OCI-LY7 (cell line): Measurements from ENCODE around the gene MORN1. TPM values are rescaled to one million over a fixed set of nuclear protein-coding genes. Genes with fewer than 3 reads are reported as not detected.

Source experiments
- BruUV-seq: library from RNA; stranded (reverse); fragments of 400-500 nt; replicated peaks from 2 replicates; lab custom pipeline; 2021; lab: Mats Ljungman, UMichigan
- CTCF ChIA-PET: fragments of 300-600 bp; sonication (Branson Sonifier 250); formaldehyde crosslinking; loops from one replicate; lab custom pipeline; 2022; ENCODE audit warnings: antibody characterized with exemption; ENCODE audit not compliant: unreplicated experiment; lab: Charles Lee
- POLR2A ChIA-PET: fragments of 300-600 bp; sonication (Branson Sonifier 250); formaldehyde crosslinking; loops from one replicate; lab custom pipeline; 2022; ENCODE audit warnings: antibody characterized with exemption; lab: Charles Lee
- DNase-seq: peaks from one replicate; pipeline ENCODE4 v3.0.0-alpha.2; 2015; ENCODE audit warnings: low spot score
- H2AFZ ChIP-seq: fragments of 200-600 bp; sonication (generic), shearing (Covaris generic); 2 replicates; pipeline ENCODE4 v1.6.1; 2014; ENCODE audit warnings: mild to moderate bottlenecking, antibody characterized with exemption, low read length, moderate library complexity
- H3K27ac ChIP-seq: fragments of 200-600 bp; sonication (generic); 2 replicates; pipeline ENCODE4 v1.5.1; 2014; ENCODE audit warnings: mixed run types, low read depth, mild to moderate bottlenecking, moderate library complexity, low read length, inconsistent platforms; ENCODE audit not compliant: poor library complexity, severe bottlenecking
- H3K36me3 ChIP-seq: fragments of 200-600 bp; sonication (generic); 2 replicates; pipeline ENCODE4 v1.6.1; 2014; ENCODE audit warnings: mild to moderate bottlenecking, antibody characterized with exemption, low read length, moderate library complexity, mixed read lengths; ENCODE audit not compliant: insufficient read depth
- H3K4me1 ChIP-seq: fragments of 200-600 bp; sonication (generic); 2 replicates; pipeline ENCODE4 v1.5.1; 2014; ENCODE audit warnings: mild to moderate bottlenecking, low read length; ENCODE audit not compliant: insufficient read depth, poor library complexity, severe bottlenecking
- H3K4me2 ChIP-seq: fragments of 200-600 bp; sonication (generic); 2 replicates; pipeline ENCODE4 v1.6.1; 2014; ENCODE audit warnings: mild to moderate bottlenecking, low read length
- H3K4me3 ChIP-seq: fragments of 200-600 bp; sonication (generic); 2 replicates; pipeline ENCODE4 v1.5.1; 2014; ENCODE audit warnings: mild to moderate bottlenecking, low read depth, low read length; ENCODE audit not compliant: poor library complexity, severe bottlenecking
- H3K79me2 ChIP-seq: fragments of 200-600 bp; sonication (generic); 2 replicates; pipeline ENCODE4 v1.6.1; 2016; ENCODE audit warnings: low read depth, mild to moderate bottlenecking, low read length, moderate library complexity, mixed read lengths; ENCODE audit not compliant: insufficient read depth
- H3K9me2 ChIP-seq: fragments of 200-600 bp; sonication (generic); 2 replicates; pipeline ENCODE4 v1.6.1; 2016; ENCODE audit warnings: mild to moderate bottlenecking, low read length, mixed read lengths; ENCODE audit not compliant: insufficient read depth
- H3K9me3 ChIP-seq: fragments of 200-600 bp; sonication (generic); 2 replicates; pipeline ENCODE4 v1.6.1; 2014; ENCODE audit warnings: mild to moderate bottlenecking, mixed run types, low read length, mixed read lengths
- H4K20me1 ChIP-seq: fragments of 200-600 bp; sonication (generic); 2 replicates; pipeline ENCODE4 v1.6.1; 2014; ENCODE audit warnings: mild to moderate bottlenecking, antibody characterized with exemption, low read length, moderate library complexity, mixed read lengths; ENCODE audit not compliant: insufficient read depth
- EZH2phosphoT487 ChIP-seq: fragments of 200-600 bp; sonication (generic); IDR thresholded peaks from 2 replicates; pipeline ENCODE4 v1.6.1; 2018; ENCODE audit warnings: low read depth, borderline replicate concordance, mild to moderate bottlenecking, mixed run types, antibody characterized with exemption, low read length, moderate library complexity, mixed read lengths
- intact Hi-C: fragments of 100-400 bp; cut with micrococcal nuclease; formaldehyde crosslinking; loops from one replicate; pipeline ENCODE4 v1.10.0; 2022; ENCODE audit not compliant: unreplicated experiment
- total RNA-seq, 2 experiments: library from RNA; depleted of rRNA in 1 of 2; stranded (reverse); fragments of >200 nt in 1 of 2; shearing (Covaris generic) in 1 of 2; gene quantifications; 2 replicates each; pipeline ENCODE4 v1.2.3, GENCODE V29; 2014 to 2022
- TF ChIP-seq, protein P1 (sequence below): fragments of 200-600 bp; sonication (generic); conservative IDR thresholded peaks from 2 replicates; pipeline ENCODE4 v1.5.1; 2014; ENCODE audit warnings: mild to moderate bottlenecking, antibody characterized with exemption, low read length, moderate library complexity, mixed read lengths

MORN1 gene
- total RNA-seq, 2 experiments from 2014 or later, result 13.1 to 29.7 TPM

DNA sequence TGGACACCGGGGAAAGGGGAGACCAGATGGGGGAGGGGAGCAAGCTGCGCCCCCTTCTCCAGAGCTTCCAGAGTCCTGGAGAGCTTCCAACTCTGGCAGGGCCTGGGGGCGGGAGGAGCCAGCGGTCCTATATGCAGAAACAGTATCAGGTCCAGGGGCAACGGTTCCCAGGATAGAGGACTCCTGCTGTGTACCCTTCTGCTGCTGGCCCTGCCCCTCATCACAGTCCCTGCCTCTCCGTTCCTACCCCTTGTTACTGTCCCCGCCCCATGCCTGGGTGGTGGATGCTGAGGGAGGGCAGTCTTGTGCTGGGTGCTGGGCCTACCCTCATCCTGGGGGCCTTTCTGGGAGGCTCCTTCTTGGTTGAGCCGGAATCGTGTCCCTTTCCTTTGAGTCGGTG, 40.2 kb upstream of the MORN1 start:
- no peaks in the 10 kb centered on the region for H3K9me3 ChIP-seq
- no peak overlapping the region for H3K27ac ChIP-seq
- H3K79me2 ChIP-seq, result no peaks in the 10 kb centered on the region
- intact Hi-C loops, result loop anchor here (5.0 kb wide), 1 partner anchor 116 kb away; no protein-coding TSS in a partner anchor
- no peaks in the 10 kb centered on the region for H3K36me3 ChIP-seq
- no peak overlapping the region for H3K4me2 ChIP-seq
- H3K4me1 ChIP-seq, result no peaks in the 10 kb centered on the region
- POLR2A ChIA-PET, result no interaction called here
- DNase-seq, result no peak
- H3K9me2 ChIP-seq, result no peaks in the 10 kb centered on the region
- TF ChIP-seq, protein P1, sequence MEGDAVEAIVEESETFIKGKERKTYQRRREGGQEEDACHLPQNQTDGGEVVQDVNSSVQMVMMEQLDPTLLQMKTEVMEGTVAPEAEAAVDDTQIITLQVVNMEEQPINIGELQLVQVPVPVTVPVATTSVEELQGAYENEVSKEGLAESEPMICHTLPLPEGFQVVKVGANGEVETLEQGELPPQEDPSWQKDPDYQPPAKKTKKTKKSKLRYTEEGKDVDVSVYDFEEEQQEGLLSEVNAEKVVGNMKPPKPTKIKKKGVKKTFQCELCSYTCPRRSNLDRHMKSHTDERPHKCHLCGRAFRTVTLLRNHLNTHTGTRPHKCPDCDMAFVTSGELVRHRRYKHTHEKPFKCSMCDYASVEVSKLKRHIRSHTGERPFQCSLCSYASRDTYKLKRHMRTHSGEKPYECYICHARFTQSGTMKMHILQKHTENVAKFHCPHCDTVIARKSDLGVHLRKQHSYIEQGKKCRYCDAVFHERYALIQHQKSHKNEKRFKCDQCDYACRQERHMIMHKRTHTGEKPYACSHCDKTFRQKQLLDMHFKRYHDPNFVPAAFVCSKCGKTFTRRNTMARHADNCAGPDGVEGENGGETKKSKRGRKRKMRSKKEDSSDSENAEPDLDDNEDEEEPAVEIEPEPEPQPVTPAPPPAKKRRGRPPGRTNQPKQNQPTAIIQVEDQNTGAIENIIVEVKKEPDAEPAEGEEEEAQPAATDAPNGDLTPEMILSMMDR, result no peak
- no peak for TF ChIP-seq EZH2phosphoT487
- no TSS peak for BruUV-seq
- no peaks in the 10 kb centered on the region; the same call in 1 of the 2 replicates for H4K20me1 ChIP-seq
- CTCF ChIA-PET, result no interaction called here
- H2AFZ ChIP-seq, result no peak overlapping the region
- H3K4me3 ChIP-seq, result no peak overlapping the region

DNA sequence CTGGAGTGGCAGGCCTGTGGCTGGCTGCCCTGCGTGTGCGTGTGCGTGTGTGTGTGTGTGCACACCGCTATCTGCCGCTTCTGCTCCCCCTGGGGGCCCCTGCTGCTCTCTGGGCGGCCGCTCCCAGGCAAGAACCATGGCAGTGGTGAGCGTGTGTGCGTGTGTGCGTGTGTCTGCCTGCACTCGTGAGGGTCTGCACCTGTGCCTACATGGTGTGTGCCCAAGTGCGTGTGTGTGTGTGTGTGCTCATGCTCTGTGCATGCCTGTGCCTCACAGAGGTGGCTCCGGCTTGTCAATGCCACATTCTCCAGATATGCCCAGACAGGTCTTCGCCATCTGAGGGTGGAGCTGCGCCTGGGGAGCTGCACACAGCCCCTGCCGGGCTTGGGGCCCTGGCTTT, 39.7 kb upstream of the MORN1 start:
- BruUV-seq, result no TSS peak
- no peak for DNase-seq
- no peaks in the 10 kb centered on the region for H3K9me2 ChIP-seq
- TF ChIP-seq, protein P1, result no peak
- no peak overlapping the region for H3K27ac ChIP-seq
- H3K4me1 ChIP-seq, result no peaks in the 10 kb centered on the region
- H4K20me1 ChIP-seq, result no peaks in the 10 kb centered on the region; the same call in 1 of the 2 replicates
- no peak overlapping the region for H3K4me2 ChIP-seq
- no peak overlapping the region for H3K4me3 ChIP-seq
- no peaks in the 10 kb centered on the region for H3K36me3 ChIP-seq
- ChIA-PET CTCF (no interaction called here), POLR2A (no interaction called here)
- intact Hi-C loops, result loop anchor here (5.0 kb wide), 1 partner anchor 116 kb away; no protein-coding TSS in a partner anchor
- no peak overlapping the region for H2AFZ ChIP-seq
- H3K9me3 ChIP-seq, result no peaks in the 10 kb centered on the region
- H3K79me2 ChIP-seq, result no peaks in the 10 kb centered on the region

DNA sequence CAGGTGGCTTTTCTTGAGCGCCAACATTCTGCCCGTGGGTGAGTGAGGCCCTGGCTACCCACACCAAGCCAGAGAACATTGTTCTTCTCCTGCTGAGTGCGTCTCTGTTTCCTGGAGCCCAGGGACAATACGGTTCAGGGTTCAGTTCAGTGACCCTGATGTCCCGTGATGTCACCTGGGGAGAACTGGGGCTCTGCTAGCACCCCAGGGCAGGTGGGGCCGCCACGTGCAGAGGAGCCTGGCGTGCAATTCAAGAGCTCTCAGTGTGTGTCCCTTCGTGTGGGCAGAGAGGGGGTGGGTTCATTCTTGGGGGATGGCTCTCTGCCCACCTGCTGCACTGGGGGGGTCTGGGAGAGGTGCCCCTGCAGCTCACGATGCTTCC, 39.2 kb upstream of the MORN1 start:
- Histone ChIP-seq H3K4me3 (no peak overlapping the region), H3K27ac (no peak overlapping the region), H3K9me3 (no peaks in the 10 kb centered on the region), H3K4me2 (no peak overlapping the region), H3K79me2 (no peaks in the 10 kb centered on the region), H3K4me1 (no peaks in the 10 kb centered on the region), H2AFZ (no peak overlapping the region), H3K9me2 (no peaks in the 10 kb centered on the region), H3K36me3 (no peaks in the 10 kb centered on the region), H4K20me1 (no peaks in the 10 kb centered on the region; the same call in 1 of the 2 replicates)
- intact Hi-C loops, result loop anchor here (5.0 kb wide), 1 partner anchor 117 kb away; no protein-coding TSS in a partner anchor
- no peak for DNase-seq
- ChIA-PET CTCF (no interaction called here), POLR2A (no interaction called here)
- no peak for TF ChIP-seq EZH2phosphoT487
- TF ChIP-seq, protein P1, result no peak
- BruUV-seq, result no TSS peak
